HG02678 (cell line): Measurements from ENCODE around the gene SLC25A4.
"Not testable (repeated sequence)": the region's sequence is repeated elsewhere in the genome, so short reads cannot be mapped to it uniquely, and the experiment has no call there.

Source experiments
- ATAC-seq: cut with Tn5 transposase; IDR thresholded peaks from one replicate; pipeline ENCODE4 v1.9.1; 2021; ENCODE audit warnings: mild to moderate bottlenecking, moderate library complexity; ENCODE audit not compliant: unreplicated experiment

The SLC25A4 gene

DNA sequence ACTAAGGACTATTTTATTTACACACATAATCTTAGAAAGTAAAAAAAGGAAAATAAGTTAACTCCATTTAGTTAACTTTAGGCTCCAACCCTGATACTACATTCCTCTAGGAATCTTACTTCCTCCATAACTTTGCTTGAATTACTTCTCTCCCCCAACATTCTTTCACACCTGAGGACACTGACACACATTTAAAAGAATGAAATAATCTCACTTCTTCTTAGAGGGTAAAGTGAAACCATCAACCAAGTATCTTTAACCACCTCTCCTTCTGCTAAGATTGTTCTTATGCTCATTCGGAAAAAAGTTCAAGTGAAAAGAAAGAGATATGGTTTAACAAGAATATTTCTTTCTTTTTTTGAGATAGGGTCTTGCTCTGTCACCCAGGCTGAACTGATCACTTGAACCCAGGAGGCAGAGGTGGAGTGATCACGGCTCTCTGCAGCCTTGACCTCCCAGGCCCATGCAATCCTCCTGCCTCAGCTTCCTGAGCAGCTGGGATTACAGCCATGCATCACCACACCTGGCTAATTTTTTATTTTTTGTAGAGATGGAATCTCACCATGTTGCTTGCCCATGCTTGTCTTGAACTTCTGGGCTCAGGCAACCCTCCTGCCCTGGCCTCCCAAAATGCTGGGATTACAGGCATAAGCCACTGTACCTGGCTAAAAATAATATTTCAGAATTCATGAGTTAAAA, 28.5 kb downstream of the SLC25A4 start:
- ATAC-seq: peak; percentile 85

DNA sequence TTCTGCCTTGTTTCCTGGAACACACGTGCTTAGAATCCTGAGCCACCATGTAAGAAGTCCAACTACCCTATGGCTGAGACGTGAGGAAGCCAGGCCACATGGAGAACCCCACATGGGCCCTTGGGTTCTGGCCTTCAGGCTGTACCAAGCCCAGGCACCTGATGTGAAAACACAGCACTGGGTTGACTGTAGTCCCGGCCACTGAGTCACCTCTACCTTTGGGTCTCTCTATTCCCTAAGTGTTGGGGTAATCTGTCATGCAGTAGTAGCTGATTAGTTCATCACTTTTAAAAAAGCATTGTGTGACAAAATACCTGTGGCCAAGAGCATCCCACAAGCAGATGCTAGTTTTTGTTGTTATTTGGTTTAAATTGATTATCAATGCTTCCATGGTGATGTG, 36.4 kb downstream of the SLC25A4 start:
- no peak for ATAC-seq

DNA sequence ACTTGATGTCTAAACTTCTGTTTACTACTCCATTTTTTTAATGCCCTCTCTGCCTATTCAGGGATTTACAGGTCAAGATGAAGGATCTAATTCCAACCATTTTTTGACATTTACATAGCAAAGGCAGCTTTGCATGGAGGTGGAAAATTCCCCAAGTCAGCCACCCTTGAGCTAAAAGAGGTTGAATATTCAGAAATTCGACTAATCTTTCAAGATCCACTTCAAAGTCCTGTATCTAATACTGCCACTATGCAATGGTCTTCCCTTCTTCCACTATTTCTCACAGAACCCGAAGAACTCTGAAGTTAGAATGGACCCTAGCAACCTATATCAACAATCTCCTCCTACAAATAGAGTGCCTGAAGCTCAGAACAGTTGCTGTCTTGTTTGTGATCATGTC, 39.2 kb downstream of the SLC25A4 start:
- no peak for ATAC-seq

DNA sequence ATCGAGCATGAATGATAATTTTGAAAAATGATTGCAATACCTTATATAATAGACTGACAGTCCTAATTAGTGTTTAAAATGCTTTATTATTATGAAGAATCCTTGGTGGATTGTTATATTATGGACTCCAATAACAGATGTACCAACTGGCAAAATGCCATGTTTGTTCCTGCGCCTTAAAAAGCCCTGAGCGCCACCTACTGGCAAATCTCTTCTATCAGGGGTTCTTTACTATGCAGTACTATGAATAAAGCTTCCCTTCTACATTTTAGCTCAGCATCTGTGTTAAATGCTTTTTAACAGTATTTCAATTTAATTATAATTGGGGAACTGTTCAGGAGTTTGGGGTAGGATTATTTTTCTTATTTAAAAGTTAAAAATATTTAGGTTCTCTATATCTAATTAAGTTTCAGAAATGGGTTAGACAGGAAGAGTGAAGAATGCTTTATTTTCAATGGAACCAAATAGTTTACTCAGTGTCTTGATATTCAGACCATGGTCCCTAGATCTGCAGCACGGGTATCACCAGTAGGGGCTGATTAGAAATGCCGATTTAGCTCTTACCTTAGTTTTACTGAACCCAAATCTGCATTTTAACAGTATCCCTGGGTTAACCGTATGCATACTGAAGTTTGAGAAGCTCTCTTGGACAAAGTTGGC, 40.7 kb downstream of the SLC25A4 start:
- no peak for ATAC-seq

DNA sequence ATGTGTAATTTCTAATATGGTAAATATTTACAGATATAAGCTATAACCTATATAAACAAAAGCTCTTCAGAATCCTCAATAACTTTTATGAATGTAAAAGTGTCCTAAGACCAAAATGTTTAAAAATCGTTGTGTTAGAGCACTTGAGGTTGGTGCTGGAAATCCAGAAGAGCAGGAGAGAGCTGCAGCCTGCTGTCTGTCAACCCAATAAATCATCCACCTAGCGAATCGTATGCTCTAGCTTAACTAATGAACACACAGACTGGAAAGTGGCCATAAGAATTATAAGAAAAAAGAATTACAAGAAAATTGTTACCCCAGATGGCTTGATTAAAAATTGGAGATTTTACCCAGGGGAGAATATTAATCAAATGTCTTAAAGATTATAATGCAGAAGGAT, 43.7 kb downstream of the SLC25A4 start:
- no peak for ATAC-seq

DNA sequence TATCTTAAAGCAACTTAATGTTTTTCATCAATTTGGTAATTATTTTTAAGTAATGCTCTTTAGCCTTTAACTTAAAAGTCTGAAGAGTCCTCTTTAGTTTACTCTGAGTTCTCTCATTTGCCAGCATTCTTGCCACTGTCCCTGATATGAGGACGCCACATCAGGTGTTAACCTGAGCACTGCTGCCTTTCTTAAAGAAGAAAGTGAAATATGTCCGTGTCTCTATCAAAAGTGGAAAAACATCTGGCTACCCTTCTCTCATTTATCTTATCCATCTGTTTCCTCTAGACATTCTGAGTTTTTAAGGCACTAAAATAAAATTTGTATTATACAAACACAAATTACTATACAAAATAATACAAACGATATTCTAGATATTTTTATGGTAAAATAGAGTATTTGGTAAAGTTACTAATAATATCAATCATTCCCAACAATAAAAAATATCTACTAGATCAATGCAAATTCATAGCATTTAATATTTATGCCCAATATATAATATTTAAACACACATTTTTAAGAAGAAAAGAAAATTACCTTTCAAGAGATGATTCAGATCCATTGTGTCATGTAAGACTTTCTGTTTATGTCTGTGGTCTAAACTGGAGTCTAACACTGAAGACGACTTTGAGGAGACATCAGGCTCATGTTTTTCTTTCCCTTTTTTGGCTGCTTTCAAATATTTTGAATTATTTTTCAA, 46.7 kb downstream of the SLC25A4 start:
- no peak for ATAC-seq

DNA sequence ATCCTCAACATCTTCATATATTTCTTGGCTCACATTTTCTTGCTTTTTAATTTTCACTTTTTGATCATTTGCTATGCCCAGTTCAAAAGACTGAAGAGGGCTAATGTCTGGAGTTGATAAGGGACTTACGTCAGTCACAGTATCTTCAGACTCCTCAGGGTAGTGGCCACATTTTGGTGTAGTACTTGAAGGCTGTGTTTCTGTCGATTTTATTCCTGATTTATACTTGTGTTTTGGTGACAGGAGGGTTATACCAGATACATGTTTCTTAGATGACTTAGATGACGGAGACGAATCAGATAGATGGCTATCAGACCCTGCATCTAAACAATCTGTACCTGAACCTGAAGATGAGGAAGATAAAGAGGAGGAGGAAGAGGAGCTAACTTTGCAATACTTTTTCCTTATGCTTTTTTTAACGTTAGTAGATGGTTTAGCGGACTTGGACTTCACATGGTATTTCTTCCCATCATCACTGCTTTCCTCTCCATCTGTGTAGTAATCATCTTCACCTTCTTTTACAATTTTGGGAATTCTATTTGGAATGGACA, 47.3 kb downstream of the SLC25A4 start:
- ATAC-seq: no peak

DNA sequence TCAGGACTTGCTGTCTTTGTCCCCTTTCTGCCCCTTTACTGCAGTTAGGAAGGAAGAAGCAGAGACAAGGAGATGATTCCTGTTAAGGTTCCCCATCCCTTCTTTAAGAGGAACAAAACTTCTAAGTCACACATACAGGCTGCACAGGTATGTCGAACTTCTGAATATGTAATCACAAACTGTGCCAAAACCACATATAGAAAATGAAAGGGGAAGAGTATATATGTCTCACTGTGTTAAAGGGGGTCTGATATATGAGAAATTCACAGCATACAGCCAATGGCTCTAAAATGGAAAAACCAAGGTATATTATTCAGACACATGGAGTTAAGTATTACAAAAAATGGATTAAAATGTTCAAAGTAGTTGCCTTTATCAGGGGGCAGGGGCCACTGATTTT, 49.0 kb downstream of the SLC25A4 start:
- peak; percentile 88 for ATAC-seq

DNA sequence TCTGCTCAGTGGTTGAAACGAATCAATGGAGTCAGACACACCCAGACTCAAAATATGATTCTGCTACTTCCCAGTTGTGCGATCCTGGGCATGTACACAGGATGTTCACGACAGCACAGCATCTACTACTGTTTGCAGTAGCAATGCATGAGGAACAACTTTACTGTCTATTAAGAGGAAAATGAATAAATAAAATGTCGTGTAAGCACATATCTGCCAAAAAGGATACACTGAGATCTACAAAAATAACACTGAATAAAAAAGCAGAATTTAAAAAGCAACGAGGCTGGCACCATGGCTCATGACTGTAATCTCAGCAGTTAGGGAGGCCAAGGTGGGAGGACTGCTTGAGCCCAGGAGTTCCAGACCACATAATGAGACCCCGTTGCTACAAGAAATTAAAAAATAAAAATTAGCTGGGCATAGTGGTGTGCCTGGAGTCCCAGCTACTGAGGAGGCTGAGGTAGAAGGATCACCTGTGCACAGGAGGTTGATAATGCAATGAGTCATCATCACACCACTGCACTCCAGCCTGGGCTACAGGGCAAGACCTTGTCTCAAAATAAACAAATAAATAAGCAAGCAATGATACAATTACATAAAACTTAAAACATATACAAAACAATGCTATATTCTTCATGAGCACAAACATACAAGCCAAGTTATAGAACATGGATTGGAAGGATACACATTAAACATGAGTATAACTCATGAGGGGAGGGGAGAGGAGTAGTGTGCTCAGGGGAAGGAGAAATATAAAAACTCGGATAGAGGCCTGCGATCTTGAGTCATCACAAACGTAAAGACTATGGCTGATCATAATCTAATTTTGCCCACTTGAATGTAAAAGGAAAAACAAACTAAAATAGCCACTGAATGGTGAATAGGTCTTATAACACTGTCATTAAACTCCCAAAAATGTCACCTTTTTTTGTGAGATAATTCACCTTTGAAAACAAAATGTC, 52.1 kb downstream of the SLC25A4 start:
- no peak for ATAC-seq

DNA sequence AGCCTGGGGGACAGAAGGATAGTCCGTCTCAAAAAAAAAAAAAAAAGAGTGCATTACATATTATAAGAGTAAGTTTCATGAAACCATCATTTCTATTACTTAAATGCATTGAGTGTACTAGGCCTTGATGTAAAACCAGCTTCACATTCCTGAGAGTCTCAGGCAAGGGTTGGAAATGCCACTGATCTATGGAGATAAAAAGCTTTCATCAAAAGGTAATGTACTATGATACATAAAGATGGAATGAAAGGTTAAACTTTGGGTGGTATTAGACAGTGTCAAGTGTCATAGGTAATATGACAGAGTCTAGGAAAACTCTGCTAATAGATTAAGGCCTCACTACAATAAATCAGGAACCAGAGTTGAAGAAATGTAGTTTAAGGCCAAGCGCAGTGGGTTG, 53.4 kb downstream of the SLC25A4 start:
- ATAC-seq: no peak

DNA sequence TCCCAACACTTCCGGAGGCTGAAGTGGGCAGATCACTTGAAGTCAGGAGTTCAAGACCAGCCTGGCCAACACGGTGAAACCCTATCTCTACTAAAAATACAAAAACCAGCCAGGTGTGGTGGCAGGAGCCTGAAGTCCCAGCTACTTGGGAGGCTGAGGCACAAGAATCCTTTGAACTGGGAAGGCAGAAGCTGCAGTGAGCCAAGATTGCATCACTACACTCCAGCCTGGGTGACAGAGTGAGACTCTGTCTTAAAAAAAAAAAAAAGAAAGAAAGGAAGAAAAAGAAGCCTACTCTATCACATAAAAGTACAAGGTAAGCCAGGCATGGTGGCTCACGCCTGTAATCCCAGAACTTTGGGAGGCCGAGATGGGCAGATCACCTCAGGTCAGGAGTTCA, 55.1 kb downstream of the SLC25A4 start:
- ATAC-seq: not testable (repeated sequence)
